Bronchial epithelial cell (primary cell): ENCODE data around the gene ATP11C. TPM values are rescaled to one million over a fixed set of nuclear protein-coding genes. Genes with fewer than 3 reads are reported as not detected.

Experiments used
- DNase-seq: peaks from one replicate; pipeline ENCODE4 v3.0.0-alpha.2; 2010; ENCODE audit warnings: low read depth
- FAIRE-seq: peaks from 2 replicates; lab custom pipeline; 2011; peaks lifted over from hg19 to GRCh38; lab: Jason Lieb, UNC
- H3K27me3 ChIP-seq: 2 replicates; pipeline ENCODE4 v1.5.1; 2011; ENCODE audit warnings: low read length; ENCODE audit not compliant: control insufficient read depth, insufficient read depth
- H3K36me3 ChIP-seq: 2 replicates; pipeline ENCODE4 v1.5.1; 2011; ENCODE audit warnings: low read length; ENCODE audit not compliant: control insufficient read depth, insufficient read depth
- H3K4me3 ChIP-seq: 2 replicates; pipeline ENCODE4 v1.5.1; 2011; ENCODE audit warnings: mild to moderate bottlenecking, low read depth, low read length, control low read depth
- CTCF ChIP-seq: IDR thresholded peaks from 2 replicates; pipeline ENCODE4 v1.5.1; 2011; ENCODE audit warnings: mild to moderate bottlenecking, moderate library complexity, low read length, control low read depth, inconsistent platforms; ENCODE audit not compliant: insufficient read depth, severe bottlenecking
- total RNA-seq: library from RNA; depleted of rRNA; stranded (reverse); fragments of >200 nt; gene quantifications from 2 replicates; pipeline ENCODE4 v1.2.1, GENCODE V29; 2014

ATP11C gene
- total RNA-seq, 1 donor from 2014 or later = 10.0 TPM

DNA sequence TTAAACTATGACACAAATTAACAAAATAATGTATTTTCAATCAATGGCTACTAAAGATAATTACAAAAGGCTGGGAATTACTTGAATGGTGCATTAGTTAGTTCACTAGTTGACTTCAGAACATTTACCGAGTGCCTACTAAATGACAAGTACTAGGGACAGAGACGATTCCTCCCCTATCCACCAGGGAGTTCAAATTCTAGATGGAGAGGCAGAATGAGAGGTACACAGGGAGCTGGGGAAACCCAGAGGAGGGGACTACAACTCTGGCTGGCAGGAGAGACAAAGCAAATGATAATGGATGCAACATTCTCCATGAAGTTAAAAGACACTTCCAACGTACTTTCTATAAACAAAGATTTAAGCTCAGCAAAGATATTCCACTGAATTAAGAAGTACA is 181.8 kb downstream of the ATP11C start:
- Histone ChIP-seq H3K27me3 (no peaks in the 10 kb centered on the region), H3K4me3 (no peak overlapping the region), H3K36me3 (no peaks in the 10 kb centered on the region)
- FAIRE-seq = no peak
- no peak for DNase-seq
- no peak for TF ChIP-seq CTCF

- Histone ChIP-seq H3K4me3 (no peak overlapping the region), H3K36me3 (no peaks in the 10 kb centered on the region), H3K27me3 (no peaks in the 10 kb centered on the region)
- no peak for FAIRE-seq
- no peak for DNase-seq
- no peak for TF ChIP-seq CTCF
Observed at GRCh38 chrX:139750390-139750789, 182.5 kb downstream of the ATP11C start.

DNA sequence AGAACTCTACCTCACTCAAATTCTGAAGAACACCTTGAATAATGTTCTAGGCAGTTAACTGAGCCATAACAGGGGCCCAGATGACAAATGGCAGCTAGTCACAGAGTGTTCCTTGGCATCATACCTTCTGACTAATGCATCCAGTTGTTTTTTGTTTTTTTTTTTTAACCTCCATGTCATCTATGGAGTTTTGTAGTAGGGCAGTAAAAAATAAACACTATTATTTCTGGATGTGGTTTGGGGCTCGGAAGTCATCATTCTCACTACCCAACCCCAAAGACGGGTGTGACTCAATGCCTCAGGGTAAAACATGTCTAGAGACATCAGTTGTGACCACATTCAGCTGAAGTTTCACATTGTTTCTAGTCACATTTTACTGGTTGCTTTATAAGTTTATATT is 193.7 kb downstream of the ATP11C start:
- Histone ChIP-seq H3K4me3 (no peak overlapping the region), H3K36me3 (no peaks in the 10 kb centered on the region), H3K27me3 (no peaks in the 10 kb centered on the region)
- TF ChIP-seq CTCF = no peak
- FAIRE-seq (no peak), DNase-seq (peak; percentile 67)

DNA sequence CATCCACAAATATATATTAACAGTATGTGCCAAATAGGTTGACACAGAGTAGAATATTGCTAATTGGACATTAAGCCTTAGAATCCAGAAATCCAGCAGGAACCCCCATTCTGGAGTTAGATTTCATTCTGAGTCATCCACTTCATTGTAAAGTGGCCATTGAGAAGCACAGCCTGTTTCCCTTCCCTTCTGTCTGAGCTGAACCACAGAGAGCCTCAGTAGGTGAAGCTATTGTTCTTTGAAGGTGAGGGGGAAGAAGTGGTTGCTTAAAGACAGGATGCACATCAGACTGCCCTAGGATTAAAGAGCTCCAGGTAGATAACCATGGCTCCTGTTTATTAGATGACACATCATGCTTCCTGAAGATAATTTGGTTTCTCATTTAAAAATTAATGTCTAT is 194.3 kb downstream of the ATP11C start:
- TF ChIP-seq CTCF = no peak
- FAIRE-seq (no peak), DNase-seq (peak; percentile 72)
- no peaks in the 10 kb centered on the region for H3K36me3 ChIP-seq
- H3K27me3 ChIP-seq = no peaks in the 10 kb centered on the region
- no peak overlapping the region for H3K4me3 ChIP-seq

- Histone ChIP-seq H3K4me3 (no peak overlapping the region), H3K27me3 (no peaks in the 10 kb centered on the region), H3K36me3 (no peaks in the 10 kb centered on the region)
- TF ChIP-seq CTCF = no peak
- DNase-seq (no peak), FAIRE-seq (no peak)
Observed at GRCh38 chrX:139736151-139736550, 196.7 kb downstream of the ATP11C start.

DNA sequence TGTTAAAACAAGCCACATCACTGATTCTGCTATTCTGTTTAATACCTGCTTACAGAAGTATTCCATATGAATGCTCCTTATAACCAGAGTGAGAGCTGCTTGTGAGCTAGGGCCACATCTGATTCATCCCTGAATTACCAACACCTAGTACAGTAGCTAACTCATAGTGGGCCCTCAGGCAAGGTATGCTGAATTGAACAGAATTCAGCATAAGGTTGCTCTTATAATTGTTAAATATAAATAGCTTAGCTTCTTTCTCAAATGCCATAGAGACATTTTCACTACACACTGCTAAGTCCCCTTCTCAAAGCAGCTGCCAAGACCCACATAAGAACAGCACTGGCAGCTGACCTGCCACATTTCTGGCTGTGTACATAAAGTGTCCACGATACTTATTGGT is 197.9 kb downstream of the ATP11C start:
- FAIRE-seq (no peak), DNase-seq (peak; percentile 30)
- H3K27me3 ChIP-seq = no peaks in the 10 kb centered on the region

More for the DNA sequence above, 197.9 kb downstream of the ATP11C start:
- TF ChIP-seq CTCF = no peak
- Histone ChIP-seq H3K36me3 (no peaks in the 10 kb centered on the region), H3K4me3 (no peak overlapping the region)
